Measurements from ENCODE around the gene VWA8.

DNA sequence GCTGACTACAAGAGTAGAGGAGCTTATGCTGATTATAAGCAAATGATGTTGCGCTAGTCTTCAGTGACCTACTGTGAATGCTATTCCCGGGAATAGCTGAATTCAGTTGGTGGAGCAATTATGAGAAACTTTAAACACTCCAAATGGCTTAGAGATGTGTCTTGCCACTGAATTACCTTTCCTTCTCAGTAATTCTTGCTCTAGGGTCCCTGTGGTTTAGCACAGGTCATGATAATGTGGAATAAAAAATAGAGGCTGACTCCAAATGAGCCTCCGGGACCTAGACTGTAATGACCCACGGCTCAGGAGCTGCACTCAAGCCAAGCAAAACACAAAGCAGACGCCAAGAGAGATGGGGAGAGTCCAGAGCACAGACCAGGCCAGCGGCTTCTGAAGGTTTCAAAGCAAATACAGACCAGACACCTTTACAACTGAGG is 378.9 kb downstream of the VWA8 start:
- no peak for TF ChIP-seq RAD21 (IDR thresholded peaks at IDR 0.05 in 1 of 2, conservative IDR thresholded peaks at IDR 0.05 in 1 of 2; ENCODE audit: low read depth in 2 of 2, low read length in 2 of 2)
- TF ChIP-seq EZH2 (IDR thresholded peaks at IDR 0.05; ENCODE audit: low read depth, low read length, severe bottlenecking) = no peak
- no peak for TF ChIP-seq TEAD4 (IDR thresholded peaks at IDR 0.05; ENCODE audit: low read depth, low read length)
- TF ChIP-seq, protein P1, sequence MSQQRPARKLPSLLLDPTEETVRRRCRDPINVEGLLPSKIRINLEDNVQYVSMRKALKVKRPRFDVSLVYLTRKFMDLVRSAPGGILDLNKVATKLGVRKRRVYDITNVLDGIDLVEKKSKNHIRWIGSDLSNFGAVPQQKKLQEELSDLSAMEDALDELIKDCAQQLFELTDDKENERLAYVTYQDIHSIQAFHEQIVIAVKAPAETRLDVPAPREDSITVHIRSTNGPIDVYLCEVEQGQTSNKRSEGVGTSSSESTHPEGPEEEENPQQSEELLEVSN (IDR thresholded peaks at IDR 0.05) = no peak
- TF ChIP-seq, protein P2, sequence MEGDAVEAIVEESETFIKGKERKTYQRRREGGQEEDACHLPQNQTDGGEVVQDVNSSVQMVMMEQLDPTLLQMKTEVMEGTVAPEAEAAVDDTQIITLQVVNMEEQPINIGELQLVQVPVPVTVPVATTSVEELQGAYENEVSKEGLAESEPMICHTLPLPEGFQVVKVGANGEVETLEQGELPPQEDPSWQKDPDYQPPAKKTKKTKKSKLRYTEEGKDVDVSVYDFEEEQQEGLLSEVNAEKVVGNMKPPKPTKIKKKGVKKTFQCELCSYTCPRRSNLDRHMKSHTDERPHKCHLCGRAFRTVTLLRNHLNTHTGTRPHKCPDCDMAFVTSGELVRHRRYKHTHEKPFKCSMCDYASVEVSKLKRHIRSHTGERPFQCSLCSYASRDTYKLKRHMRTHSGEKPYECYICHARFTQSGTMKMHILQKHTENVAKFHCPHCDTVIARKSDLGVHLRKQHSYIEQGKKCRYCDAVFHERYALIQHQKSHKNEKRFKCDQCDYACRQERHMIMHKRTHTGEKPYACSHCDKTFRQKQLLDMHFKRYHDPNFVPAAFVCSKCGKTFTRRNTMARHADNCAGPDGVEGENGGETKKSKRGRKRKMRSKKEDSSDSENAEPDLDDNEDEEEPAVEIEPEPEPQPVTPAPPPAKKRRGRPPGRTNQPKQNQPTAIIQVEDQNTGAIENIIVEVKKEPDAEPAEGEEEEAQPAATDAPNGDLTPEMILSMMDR (IDR thresholded peaks at IDR 0.05; ENCODE audit: control extremely low read depth in 1 of 3, insufficient read depth in 1 of 3, low read depth in 1 of 3, low read length in 3 of 3) = no peak
- TF ChIP-seq TCF12 (IDR thresholded peaks at IDR 0.05; ENCODE audit: low read depth, low read length) = no peak
- TF ChIP-seq SRF (IDR thresholded peaks at IDR 0.05; ENCODE audit: low read depth, low read length) = no peak
